ENCODE results near the gene GALP.
A peak's percentile ranks its signal among the peaks of the same experiment; 100 is the strongest.
"Not testable (repeated sequence)": the region's sequence is repeated elsewhere in the genome, so short reads cannot be mapped to it uniquely, and the experiment has no call there.

Gene GALP

GRCh38 chr19:56175861-56176307 lies at the start of gene GALP:
Gene GALP (plus strand): TSS chr19:56176008. CDS start chr19:56177109, 1,101 bp downstream.
- DNase-seq (ENCODE audit: low read depth, low spot score): not testable (repeated sequence)

- DNase-seq (ENCODE audit: low read depth, low spot score): no peak
These were observed 48.6 kb upstream of the GALP start for GRCh38 chr19:56126983-56127780.

- DNase-seq (ENCODE audit: low read depth, low spot score): no peak
These were observed 45.8 kb upstream of the GALP start for GRCh38 chr19:56130006-56130405.

GRCh38 chr19:56131651-56132050 lies 44.2 kb upstream of the GALP start:
- DNase-seq (ENCODE audit: low read depth, low spot score): no peak

DNA sequence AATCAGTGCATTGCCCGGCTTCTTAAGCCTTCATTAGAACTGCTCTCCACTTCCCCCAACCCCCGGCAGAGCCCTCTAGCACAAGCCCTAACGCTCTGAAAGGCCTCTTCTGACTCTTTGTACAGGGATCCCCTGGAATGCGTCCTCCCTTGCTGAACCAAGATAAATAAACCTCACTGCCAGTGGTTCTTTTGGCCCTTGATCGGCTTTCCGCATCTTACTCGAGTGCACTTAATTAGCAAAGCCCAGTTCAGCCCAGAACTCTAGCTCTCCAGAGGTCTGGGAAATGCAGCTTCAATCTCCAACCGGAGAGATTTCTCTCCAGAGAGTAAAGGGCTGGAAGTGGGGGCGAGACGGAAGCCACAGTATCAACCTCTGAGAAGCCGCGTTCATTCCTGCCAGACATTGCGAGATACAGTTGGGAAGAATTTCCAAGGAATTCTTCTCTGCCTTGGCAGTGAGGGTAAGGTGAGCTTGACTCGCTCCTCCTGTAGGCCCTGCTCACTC lies 43.4 kb upstream of the GALP start:
- DNase-seq (ENCODE audit: low read depth, low spot score): no peak

- no peak for DNase-seq (ENCODE audit: low read depth, low spot score)
These were observed 41.8 kb upstream of the GALP start for GRCh38 chr19:56133858-56134653.

GRCh38 chr19:56134654-56134921 lies 41.2 kb upstream of the GALP start:
- DNase-seq (ENCODE audit: low read depth, low spot score): no peak

GRCh38 chr19:56136362-56136761 lies 39.4 kb upstream of the GALP start:
- DNase-seq (ENCODE audit: low read depth, low spot score): peak; percentile 59

GRCh38 chr19:56137405-56137804 lies 38.4 kb upstream of the GALP start:
- DNase-seq (ENCODE audit: low read depth, low spot score): no peak

DNA sequence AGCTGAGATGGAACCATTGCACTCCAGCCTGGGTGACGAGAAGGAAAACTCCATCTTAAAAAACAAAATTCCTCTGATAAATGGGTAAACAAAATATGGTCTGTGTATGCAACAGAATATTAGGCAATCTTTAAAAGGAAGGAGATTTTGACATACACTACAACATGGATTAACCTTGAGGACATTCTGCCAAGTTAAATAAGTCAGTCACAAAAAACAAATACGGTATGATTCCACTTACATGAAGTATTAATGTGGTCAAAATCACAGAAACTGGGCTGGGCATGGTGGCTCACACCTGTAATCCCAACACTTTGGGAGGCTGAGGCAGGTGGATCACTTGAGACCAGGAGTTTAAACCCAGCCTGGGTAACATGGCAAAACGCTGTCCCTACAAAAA lies 37.7 kb upstream of the GALP start:
- no peak for DNase-seq (ENCODE audit: low read depth, low spot score)

GRCh38 chr19:56139847-56140582 lies 35.8 kb upstream of the GALP start:
- no peak for DNase-seq (ENCODE audit: low read depth, low spot score)

DNA sequence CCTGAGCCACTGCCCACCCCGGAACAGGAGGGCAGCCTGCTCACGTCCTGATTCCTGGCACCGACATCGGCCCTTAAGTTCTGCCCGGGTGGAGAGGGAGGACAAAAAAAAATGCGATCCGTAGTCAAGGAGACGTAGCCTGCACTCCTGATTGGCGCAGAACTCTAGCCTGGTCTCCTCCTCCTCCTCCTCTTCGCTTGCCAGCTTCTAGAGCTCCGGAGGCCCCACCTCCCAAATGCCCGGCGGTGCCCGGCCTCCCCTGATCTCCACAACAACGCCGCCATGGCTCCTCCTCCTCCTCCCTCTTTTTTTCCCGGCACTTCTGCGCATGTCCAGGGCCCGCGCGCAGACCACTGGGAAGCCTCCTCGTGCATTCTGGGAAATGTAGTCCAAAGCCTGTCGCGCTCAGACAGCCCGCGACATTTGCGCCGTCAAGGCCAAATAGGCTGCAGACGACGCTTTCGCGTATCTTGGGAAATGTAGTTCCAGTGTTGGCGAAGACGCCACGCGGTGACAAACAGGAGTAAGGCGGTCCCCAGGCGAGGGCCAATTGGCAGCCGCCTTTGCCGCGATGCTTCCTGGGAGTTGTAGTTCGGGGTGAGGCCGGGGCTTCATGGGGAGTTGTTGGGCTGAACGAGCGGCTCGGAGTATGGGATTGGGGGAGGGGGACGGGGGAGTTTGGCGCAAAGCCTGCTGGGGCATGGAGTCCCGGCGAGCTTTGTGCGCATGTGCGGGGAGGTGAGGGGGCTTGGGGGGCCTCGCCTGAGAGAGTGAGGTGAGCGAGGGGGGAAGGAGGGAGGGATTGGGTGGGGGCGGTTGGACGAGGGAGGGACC lies 35.0 kb upstream of the GALP start, which contains the start of gene ZNF444:
TSS of gene ZNF444 (plus strand) at position 705 of the 834 bp plus-strand sequence. CDS start 5,625 bp downstream, outside the sequence.
- peak; percentile 95 for DNase-seq (ENCODE audit: low read depth, low spot score)

GRCh38 chr19:56141417-56141993 lies 34.3 kb upstream of the GALP start:
- no peak for DNase-seq (ENCODE audit: low read depth, low spot score)

DNA sequence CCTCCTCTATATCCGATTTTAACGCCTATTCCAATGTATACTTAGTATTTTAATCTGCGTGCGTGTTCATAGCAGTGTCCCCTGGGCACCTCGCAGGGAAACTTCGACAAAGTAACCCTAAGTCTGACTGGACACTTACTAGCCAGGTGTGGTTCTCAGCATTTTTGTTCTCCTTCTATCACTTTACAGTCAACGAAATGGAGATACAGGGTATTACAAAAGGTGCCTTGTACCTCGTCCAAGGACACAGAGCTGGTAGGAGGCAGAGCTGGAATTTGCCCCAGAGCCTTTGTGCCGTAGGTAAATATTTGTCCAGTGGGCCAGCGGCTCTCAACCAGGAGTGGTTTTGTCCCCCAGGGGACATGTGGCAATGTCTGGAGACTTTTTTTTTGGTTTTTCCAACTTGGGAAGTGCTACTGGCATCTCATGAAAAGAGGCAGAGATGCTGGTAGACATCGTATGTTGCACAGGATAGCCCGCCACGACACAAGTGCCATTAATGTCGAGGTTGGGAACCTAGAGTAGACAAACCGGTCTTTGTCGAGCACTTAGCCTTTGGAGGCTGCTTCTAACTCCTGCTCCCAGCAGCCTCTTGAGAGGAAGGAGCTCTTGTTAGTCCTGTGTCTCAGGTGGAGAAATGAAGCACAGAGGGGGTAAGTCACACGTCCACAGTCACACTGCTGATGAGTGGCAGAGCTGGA lies 33.6 kb upstream of the GALP start:
- DNase-seq (ENCODE audit: low read depth, low spot score): no peak

DNA sequence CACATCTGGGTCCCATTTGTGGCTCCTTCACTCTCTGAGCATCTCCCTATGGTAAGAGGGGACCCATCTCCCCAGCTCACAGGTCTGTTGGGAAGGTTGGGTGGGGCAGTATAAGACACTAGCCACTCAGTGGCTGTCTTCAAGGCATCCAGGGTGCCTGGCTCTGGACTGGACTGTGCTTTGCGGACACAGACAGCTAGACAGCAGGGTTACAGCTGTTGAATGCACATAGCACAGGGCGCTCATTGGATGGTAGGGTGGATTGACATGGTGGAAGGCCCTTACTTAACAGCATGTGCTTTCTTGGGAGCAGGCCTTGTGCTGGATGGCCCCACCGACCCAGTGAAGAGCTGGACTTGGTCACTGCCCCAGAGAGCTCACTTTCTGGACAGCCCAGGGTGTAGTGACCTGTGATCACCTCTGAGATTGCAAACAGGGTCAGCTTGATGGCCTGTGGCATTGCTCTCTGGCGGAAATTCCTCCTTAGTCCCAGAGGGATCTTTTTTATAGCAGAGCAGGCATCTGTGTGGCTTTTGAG lies 32.8 kb upstream of the GALP start:
- no peak for DNase-seq (ENCODE audit: low read depth, low spot score)

DNA sequence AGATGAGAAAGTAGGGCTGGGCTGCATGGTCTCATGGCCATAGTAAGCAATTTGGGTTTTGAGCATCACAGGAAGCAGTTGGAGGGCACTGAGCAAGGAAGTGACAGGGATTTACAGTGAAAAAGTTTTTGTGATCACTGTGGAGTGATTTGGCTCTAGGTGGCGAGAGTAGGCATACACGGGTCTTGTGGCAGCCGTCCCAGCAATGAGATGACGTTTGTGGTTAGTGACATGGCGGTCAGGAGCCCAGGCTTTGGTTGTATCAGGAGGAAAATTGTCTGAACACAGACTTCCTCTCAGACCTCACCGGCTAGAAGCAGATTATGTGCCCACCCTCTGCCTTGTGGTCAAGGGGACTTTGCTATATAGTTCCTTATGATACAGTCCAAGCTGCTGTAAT lies 31.4 kb upstream of the GALP start:
- DNase-seq (ENCODE audit: low read depth, low spot score): no peak

- DNase-seq (ENCODE audit: low read depth, low spot score): no peak
These were observed 31.0 kb upstream of the GALP start for GRCh38 chr19:56144831-56145230.

GRCh38 chr19:56145698-56146097 lies 30.1 kb upstream of the GALP start:
- no peak for DNase-seq (ENCODE audit: low read depth, low spot score)

DNA sequence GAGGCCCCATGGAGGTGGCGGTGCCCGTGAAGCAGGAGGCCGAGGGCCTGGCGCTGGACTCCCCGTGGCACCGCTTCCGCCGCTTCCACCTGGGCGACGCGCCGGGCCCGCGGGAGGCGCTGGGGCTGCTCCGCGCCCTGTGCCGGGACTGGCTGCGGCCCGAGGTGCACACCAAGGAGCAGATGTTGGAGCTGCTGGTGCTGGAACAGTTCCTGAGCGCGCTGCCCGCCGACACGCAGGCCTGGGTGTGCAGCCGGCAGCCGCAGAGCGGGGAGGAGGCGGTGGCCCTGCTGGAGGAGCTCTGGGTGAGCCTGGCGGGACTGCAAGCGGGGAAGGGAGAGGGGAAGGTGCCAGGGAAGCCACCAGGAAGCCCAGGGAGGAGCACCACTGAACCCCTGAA lies 28.9 kb upstream of the GALP start:
- no peak for DNase-seq (ENCODE audit: low read depth, low spot score)

GRCh38 chr19:56147307-56147706 lies 28.5 kb upstream of the GALP start:
- DNase-seq (ENCODE audit: low read depth, low spot score): no peak
